Nephron progenitor cell (in vitro differentiated cells): Measurements from ENCODE around the gene ZSWIM6.

ENCODE experiments used
- DNase-seq: peaks from one replicate; pipeline ENCODE4 v3.0.0; 2021
- H3K27ac Mint-ChIP-seq: 2 replicates; pipeline ENCODE4 v1.8.0; 2021; ENCODE audit warnings: mild to moderate bottlenecking, moderate library complexity, mixed read lengths
- H3K27me3 Mint-ChIP-seq: 2 replicates; pipeline ENCODE4 v1.8.0; 2021; ENCODE audit warnings: mild to moderate bottlenecking, low read depth, mixed read lengths; ENCODE audit not compliant: poor library complexity
- H3K36me3 Mint-ChIP-seq: 2 replicates; pipeline ENCODE4 v1.8.0; 2021; ENCODE audit warnings: low read depth, mixed read lengths
- H3K4me1 Mint-ChIP-seq: 2 replicates; pipeline ENCODE4 v1.8.0; 2021; ENCODE audit warnings: mixed read lengths
- H3K4me3 Mint-ChIP-seq: 2 replicates; pipeline ENCODE4 v1.8.0; 2021; ENCODE audit warnings: mild to moderate bottlenecking, moderate library complexity, mixed read lengths
- H3K9me3 Mint-ChIP-seq: 2 replicates; pipeline ENCODE4 v1.8.0; 2021; ENCODE audit warnings: mild to moderate bottlenecking, moderate library complexity, mixed read lengths
- TF ChIP-seq, protein P1 (sequence below): fragments of 200-600 bp; sonication (generic); IDR thresholded peaks from 2 replicates; pipeline ENCODE4 v1.5.0; 2021; ENCODE audit warnings: antibody characterized with exemption

The ZSWIM6 gene

DNA sequence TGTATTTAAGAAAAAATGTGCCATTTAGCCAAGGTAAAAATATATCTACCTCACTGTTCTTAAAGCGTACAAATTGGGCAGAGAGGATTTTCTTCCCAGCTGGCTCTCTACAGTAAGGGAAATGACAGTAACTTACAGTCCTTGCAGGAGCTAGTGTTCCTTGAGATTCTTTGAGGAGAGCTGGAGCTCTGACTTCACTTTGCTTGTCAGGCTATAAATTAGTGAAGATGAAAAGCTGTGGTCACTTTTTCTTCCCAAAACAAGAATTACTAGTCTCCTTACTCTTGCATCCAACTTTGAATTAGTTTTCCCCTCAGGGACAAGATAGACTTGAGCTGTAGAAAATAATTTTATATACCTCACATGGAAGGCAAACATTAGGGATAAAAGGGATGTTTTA, 129.9 kb downstream of the ZSWIM6 start:
- no peaks in the 10 kb centered on the region for H3K27me3 Mint-ChIP-seq
- H3K9me3 Mint-ChIP-seq = no peaks in the 10 kb centered on the region
- no peak overlapping the region for H3K4me3 Mint-ChIP-seq
- peaks cover 20% of the 10 kb centered on the region for H3K4me1 Mint-ChIP-seq
- H3K36me3 Mint-ChIP-seq = peaks cover 12% of the 10 kb centered on the region
- H3K27ac Mint-ChIP-seq = no peak overlapping the region
- DNase-seq = no peak
- TF ChIP-seq, protein P1, sequence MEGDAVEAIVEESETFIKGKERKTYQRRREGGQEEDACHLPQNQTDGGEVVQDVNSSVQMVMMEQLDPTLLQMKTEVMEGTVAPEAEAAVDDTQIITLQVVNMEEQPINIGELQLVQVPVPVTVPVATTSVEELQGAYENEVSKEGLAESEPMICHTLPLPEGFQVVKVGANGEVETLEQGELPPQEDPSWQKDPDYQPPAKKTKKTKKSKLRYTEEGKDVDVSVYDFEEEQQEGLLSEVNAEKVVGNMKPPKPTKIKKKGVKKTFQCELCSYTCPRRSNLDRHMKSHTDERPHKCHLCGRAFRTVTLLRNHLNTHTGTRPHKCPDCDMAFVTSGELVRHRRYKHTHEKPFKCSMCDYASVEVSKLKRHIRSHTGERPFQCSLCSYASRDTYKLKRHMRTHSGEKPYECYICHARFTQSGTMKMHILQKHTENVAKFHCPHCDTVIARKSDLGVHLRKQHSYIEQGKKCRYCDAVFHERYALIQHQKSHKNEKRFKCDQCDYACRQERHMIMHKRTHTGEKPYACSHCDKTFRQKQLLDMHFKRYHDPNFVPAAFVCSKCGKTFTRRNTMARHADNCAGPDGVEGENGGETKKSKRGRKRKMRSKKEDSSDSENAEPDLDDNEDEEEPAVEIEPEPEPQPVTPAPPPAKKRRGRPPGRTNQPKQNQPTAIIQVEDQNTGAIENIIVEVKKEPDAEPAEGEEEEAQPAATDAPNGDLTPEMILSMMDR = no peak

DNA sequence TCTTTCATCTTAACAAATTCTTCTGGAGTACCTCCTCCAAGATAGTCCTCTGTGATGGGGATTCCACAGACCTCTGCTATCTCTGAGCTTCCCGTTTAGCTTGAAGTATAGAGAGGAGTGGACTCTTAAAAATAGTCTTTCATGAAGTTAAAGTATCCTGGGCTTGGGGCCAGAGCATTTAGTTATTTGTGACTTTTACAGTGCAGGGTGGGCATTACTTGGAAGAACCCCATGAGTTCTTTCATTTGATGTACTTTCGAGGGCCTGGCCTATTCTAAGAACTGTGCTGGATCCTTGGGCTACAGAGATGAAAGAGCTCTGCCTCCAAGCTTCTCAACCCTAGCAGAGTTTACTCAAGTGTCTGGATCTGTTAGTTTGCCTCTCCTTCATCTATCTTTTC, 131.5 kb downstream of the ZSWIM6 start:
- TF ChIP-seq, protein P1 = no peak
- H3K4me3 Mint-ChIP-seq = no peak overlapping the region
- no peaks in the 10 kb centered on the region for H3K9me3 Mint-ChIP-seq
- H3K27me3 Mint-ChIP-seq = no peaks in the 10 kb centered on the region
- peaks cover 6% of the 10 kb centered on the region for H3K36me3 Mint-ChIP-seq
- H3K27ac Mint-ChIP-seq = peak overlapping the region; percentile 54
- H3K4me1 Mint-ChIP-seq = peaks cover 29% of the 10 kb centered on the region
- no peak for DNase-seq

DNA sequence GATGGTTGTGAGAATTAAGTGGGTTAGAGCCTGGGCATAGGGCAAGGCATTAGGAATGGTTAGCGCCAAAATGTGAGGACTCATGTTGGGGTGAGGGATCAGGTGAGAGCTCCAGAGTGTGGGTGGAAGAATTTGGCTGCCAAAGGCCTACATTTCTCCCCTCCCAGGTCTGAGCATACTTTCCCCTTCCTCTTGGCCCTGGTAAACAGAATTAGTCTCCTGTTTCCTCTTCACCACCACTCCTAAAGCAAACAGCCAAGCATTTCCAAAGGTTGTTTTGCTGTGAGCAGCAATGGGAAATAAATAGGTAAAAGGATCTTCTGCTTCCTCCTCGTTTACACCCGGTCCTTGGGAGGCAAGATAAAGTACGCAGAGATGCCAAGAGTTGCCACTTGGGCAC, 132.5 kb downstream of the ZSWIM6 start:
- peak overlapping the region; percentile 92 for H3K27ac Mint-ChIP-seq

DNA sequence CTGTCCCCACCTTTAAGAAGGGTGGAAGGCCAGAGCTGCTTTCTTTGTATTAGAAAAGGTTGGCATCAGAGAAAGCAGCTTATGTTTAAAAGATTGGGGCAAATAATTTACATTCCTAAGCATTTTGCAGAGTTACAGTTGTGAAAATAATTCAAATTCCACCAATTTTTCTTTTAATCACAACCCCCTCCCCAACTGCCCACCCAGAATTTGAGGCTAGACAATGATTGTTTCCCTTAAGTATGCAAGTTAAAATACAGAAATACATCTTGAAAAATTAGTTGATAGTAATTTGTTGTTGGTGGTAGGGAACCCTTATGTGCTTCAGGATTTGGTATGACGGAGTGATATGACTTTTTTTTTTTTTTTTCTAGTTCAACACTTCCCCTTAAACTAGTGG, 133.0 kb downstream of the ZSWIM6 start:
- H3K27ac Mint-ChIP-seq = no peak overlapping the region
- peaks cover 29% of the 10 kb centered on the region for H3K4me1 Mint-ChIP-seq
- DNase-seq = no peak
- H3K27me3 Mint-ChIP-seq = no peaks in the 10 kb centered on the region
- H3K36me3 Mint-ChIP-seq = peaks cover 8% of the 10 kb centered on the region
- H3K9me3 Mint-ChIP-seq = peaks cover 6% of the 10 kb centered on the region
- H3K4me3 Mint-ChIP-seq = no peak overlapping the region
- TF ChIP-seq, protein P1 = no peak

More for the DNA sequence above, 132.5 kb downstream of the ZSWIM6 start:
- H3K27me3 Mint-ChIP-seq = no peaks in the 10 kb centered on the region
- peaks cover 4% of the 10 kb centered on the region for H3K36me3 Mint-ChIP-seq
- peaks cover under 1% of the 10 kb centered on the region for H3K9me3 Mint-ChIP-seq
- H3K4me1 Mint-ChIP-seq = peaks cover 29% of the 10 kb centered on the region
- no peak overlapping the region for H3K4me3 Mint-ChIP-seq
- TF ChIP-seq, protein P1 = no peak
- DNase-seq = no peak

DNA sequence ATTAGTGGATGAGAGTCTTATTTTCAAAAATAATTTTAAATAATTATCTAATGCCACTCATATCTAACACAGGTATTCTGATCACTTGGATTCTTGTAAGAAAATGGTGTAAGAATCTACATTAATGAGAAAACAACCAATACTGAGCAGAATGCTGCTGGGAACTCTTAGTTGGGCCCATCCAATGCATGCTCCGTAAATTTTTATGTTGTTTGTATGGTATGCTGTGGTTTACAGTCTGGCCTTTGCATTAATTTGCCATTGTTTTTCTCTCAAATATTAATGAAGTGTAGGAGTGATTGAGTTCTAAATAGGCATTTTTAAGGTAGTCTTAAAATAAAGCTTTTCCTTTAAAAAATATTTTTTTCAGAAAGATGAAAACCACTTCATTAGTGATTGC, 133.4 kb downstream of the ZSWIM6 start:
- Mint-ChIP-seq H3K36me3 (peaks cover 12% of the 10 kb centered on the region), H3K27ac (no peak overlapping the region), H3K4me1 (peaks cover 29% of the 10 kb centered on the region), H3K4me3 (no peak overlapping the region), H3K27me3 (no peaks in the 10 kb centered on the region), H3K9me3 (peaks cover 11% of the 10 kb centered on the region)
- no peak for DNase-seq
- TF ChIP-seq, protein P1 = no peak

DNA sequence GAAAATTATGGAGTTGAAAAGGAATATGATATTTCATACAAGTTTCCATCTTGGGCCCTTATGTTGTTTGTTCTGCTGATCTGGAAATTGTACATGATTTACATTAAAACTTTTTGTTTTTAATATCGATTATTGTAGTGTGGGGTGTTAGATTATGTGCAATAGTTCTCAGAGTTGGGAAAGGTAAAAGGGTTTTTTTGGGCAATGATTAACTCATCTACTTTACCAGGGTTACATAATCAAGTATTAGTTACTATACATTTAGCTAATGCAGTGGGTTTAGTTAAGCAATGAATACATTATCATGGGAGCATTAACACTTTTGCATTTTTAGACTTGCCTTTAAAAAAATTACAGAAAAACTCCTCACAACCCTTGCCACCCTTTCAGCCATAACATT, 134.0 kb downstream of the ZSWIM6 start:
- Mint-ChIP-seq H3K4me1 (peaks cover 27% of the 10 kb centered on the region), H3K36me3 (peaks cover 18% of the 10 kb centered on the region), H3K27me3 (no peaks in the 10 kb centered on the region), H3K27ac (peak overlapping the region; percentile 15), H3K4me3 (no peak overlapping the region), H3K9me3 (peaks cover 16% of the 10 kb centered on the region)
- DNase-seq = no peak
- TF ChIP-seq, protein P1 = no peak
